ENCODE results near the gene LIN54. TPM values are rescaled to one million over a fixed set of nuclear protein-coding genes. Genes with fewer than 3 reads are reported as not detected.
"Not testable (repeated sequence)": the region's sequence is repeated elsewhere in the genome, so short reads cannot be mapped to it uniquely, and the experiment has no call there.

Gene LIN54
- total RNA-seq, 2 experiments from 2014 or later = 39.1 to 48.1 TPM

DNA sequence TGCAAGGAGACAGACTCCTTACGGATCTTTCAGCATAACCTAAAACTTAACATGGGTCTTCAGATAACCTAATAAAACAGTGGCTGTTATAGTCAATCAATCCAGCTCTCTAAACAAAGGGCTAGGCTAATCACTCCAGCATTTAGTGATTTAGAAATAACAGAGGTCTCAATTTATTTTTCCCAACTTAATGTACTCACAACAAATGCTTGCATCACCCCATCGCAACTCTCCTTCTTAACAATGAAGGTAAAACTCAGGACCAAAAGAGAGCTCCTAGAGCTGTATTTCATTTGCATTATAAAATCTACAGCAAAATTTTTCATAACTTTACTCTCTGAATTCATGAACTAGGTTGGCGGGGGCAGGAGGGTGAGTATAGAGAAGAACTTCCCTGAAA is 1.1 kb downstream of the LIN54 start:
- no peak for DNase-seq
- Mint-ChIP-seq H3K4me3 (peak overlapping the region; percentile 96), H3K27ac (peak overlapping the region; percentile 94), H3K36me3 (ENCODE audit: low read depth) (peaks cover 18% of the 10 kb centered on the region), H3K4me1 (peaks cover 49% of the 10 kb centered on the region), H3K9me3 (no peaks in the 10 kb centered on the region), H3K27me3 (no peaks in the 10 kb centered on the region)
- CTCF ChIA-PET = interaction anchor here (0.6 kb wide), 1 partner anchor 222 kb away, joined by 3 read pairs; no protein-coding TSS in a partner anchor
- POLR2A ChIA-PET = interaction anchor here (0.9 kb wide), 1 partner anchor 10 kb away, joined by 5 read pairs; no protein-coding TSS in a partner anchor

DNA sequence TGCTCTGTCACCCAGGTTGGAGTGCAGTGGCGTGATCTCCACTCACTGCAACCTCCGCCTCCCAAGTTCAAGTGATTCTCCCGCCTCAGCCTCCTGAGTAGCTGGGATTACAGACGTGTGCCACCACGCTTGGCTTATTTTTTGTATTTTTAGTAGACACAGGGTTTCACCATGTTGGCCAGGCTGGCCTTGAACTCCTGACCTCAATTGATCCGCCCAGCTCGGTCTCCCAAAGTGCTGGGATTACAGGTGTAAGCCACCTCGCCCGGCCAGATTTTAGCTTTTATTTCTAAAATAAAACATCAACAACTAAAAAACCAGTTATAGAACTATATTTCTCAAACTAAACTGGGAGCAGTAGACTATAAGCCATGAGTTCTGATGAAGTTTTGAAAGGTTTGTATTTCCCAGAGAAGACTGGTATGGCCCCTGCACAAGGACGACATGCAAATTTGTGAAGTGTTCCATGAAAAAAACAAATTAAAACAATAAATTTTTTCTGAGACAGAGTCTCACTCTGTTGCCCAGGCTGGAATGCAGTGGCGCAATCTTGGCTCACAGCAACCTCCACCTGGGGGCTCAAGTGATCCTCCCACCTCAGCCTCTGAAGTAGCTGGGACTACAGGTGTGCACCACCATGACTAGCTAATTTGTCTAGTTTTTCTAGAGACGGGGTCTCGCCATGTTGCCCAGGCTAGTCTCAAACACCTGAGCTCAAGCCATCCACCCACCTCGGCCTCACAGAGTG is 7.4 kb downstream of the LIN54 start:
- POLR2A ChIA-PET, H3K27me3 Mint-ChIP-seq, H3K4me3 Mint-ChIP-seq, DNase-seq, H3K27ac Mint-ChIP-seq, H3K9me3 Mint-ChIP-seq: not testable (repeated sequence)
- Mint-ChIP-seq H3K4me1 (peaks cover 30% of the 10 kb centered on the region), H3K36me3 (ENCODE audit: low read depth) (peaks cover 29% of the 10 kb centered on the region)
- CTCF ChIA-PET = interaction anchor here (0.8 to 1.3 kb wide), 3 partner anchors 10 to 103 kb away, joined by 3 to 5 read pairs (median 3); no protein-coding TSS in a partner anchor

DNA sequence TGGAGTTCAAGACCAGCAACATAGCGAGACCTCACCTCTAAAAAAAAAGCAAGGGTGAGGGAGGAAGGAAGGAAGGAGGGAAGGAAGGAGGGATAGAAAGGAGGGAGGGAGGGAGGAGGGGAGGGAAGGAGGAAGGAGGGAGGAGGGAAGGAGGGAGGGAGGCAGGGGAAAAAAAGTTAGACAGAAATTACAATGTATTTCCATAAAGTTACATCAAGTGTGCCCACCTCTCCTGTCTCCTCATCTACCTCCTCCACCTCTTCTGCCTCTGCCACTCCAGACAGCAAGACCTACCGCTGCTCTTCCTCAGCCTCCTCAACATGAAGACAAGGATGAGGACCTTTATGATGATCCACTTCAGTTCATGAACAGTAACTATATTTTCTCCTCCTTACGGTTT is 8.3 kb downstream of the LIN54 start:
- CTCF ChIA-PET = interaction anchor here (0.7 to 1.1 kb wide), 3 partner anchors 30 to 718 kb away, joined by 3 read pairs; no protein-coding TSS in a partner anchor

DNA sequence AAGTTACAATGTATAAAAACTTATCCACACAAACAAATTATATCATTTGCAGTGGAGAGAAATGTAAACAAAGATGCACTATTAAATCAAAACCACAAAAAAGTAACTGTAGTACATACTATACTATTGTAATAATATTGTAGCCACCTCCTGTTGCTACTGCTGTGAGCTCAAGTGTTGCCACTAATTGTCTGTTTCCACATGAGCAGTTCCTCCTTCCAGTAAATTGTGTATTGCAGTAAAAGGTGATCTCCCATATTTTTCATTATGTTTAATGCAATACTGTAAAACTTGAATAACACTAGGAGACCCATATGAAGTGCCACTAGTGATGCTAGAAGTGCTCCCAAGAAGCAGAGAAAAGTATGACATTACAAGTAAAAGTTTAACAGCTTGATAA is 11.7 kb downstream of the LIN54 start:
- CTCF ChIA-PET = interaction anchor here (1.1 to 1.2 kb wide), 2 partner anchors 25 to 26 kb away, joined by 3 to 4 read pairs; no protein-coding TSS in a partner anchor

More for the DNA sequence above, 8.3 kb downstream of the LIN54 start:
- no peak for DNase-seq
- H3K36me3 Mint-ChIP-seq (ENCODE audit: low read depth) = peaks cover 24% of the 10 kb centered on the region
- no peak overlapping the region for H3K4me3 Mint-ChIP-seq
- POLR2A ChIA-PET = no interaction called here
- H3K4me1 Mint-ChIP-seq = peaks cover 21% of the 10 kb centered on the region
- H3K27me3 Mint-ChIP-seq = no peaks in the 10 kb centered on the region
- H3K27ac Mint-ChIP-seq = no peak overlapping the region
- no peaks in the 10 kb centered on the region for H3K9me3 Mint-ChIP-seq

DNA sequence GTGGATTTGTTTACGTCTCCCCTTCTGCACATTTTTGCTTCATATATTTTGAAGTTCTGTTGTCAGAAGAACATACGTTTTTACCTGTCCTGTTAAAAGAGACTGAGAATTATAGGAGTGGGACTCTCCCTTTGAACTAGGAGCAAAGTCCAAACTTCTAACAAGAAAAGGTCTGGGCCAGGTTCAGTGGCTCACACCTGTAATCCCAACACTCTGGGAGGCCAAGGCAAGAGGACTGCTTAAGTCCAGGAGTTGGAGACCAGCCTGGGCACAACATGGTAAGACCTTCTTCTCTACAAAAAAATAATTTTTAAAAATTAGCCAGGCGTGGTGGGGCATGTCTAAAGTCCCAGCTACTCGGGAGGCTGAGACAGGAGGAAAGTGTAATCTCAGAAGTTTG is 15.8 kb downstream of the LIN54 start:
- peaks cover 12% of the 10 kb centered on the region for H3K36me3 Mint-ChIP-seq (ENCODE audit: low read depth)
- CTCF ChIA-PET = interaction anchor here (0.5 to 2.3 kb wide), 2 partner anchors 11 to 12 kb away, joined by 3 to 5 read pairs; no protein-coding TSS in a partner anchor
- no peak for DNase-seq
- H3K4me3 Mint-ChIP-seq = no peak overlapping the region
- H3K27me3 Mint-ChIP-seq = no peaks in the 10 kb centered on the region
- POLR2A ChIA-PET = no interaction called here
- no peak overlapping the region for H3K27ac Mint-ChIP-seq
- no peaks in the 10 kb centered on the region for H3K9me3 Mint-ChIP-seq
- H3K4me1 Mint-ChIP-seq = peaks cover 28% of the 10 kb centered on the region

More for the DNA sequence above, 11.7 kb downstream of the LIN54 start:
- Mint-ChIP-seq H3K9me3 (no peaks in the 10 kb centered on the region), H3K4me3 (no peak overlapping the region), H3K27me3 (no peaks in the 10 kb centered on the region), H3K27ac (no peak overlapping the region), H3K4me1 (peaks cover 13% of the 10 kb centered on the region), H3K36me3 (ENCODE audit: low read depth) (peaks cover 23% of the 10 kb centered on the region)
- POLR2A ChIA-PET = no interaction called here
- no peak for DNase-seq

DNA sequence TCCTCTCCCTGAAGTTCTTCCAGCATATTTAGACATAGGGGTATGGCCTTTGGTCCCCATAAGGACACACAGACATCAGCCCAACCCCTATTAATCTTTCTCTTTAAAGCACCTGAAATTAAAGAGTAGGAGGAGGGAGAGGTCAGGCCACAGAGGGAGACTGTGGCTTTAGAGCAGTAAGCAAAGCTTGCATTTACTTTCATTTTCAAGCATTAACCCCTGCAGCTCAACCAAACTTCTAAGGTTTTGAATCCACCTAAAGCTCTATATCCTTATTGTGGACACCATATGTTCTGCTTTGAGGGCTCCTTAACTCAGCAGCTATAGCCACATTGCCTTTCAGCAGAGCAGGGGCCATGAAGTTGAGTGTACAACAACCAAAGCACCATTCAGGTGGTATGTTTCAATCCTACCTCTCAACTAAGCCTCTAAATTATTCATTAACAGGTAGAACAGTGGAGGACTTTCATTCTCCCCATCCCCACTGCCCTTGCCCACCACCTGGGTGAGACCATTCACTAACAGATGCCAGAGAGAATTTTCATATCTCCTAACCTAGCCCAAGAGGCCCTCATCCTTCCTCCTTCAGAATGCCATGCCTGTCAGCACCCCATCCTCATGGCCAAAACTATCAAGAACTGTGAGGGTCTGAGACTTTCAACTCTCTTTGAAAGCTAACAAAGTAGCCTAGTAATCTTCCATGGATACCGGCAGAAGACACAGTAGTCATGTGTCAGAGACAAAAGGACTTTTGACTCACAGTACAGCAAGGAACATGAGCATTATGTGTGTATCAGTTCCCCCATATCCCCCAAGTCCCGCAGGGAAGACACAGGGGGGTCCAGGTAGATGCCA is 20.8 kb downstream of the LIN54 start:
- peaks cover 35% of the 10 kb centered on the region for H3K4me1 Mint-ChIP-seq
- peak overlapping the region; percentile 94 for H3K27ac Mint-ChIP-seq
- H3K4me3 Mint-ChIP-seq = peak overlapping the region; percentile 40
- peak; percentile 63 for DNase-seq
- peaks cover 3% of the 10 kb centered on the region for H3K9me3 Mint-ChIP-seq
- CTCF ChIA-PET = interaction anchor here (0.6 to 2.1 kb wide), 4 partner anchors 11 to 28 kb away, joined by 3 to 6 read pairs (median 3); no protein-coding TSS in a partner anchor
- H3K27me3 Mint-ChIP-seq = no peaks in the 10 kb centered on the region
- H3K36me3 Mint-ChIP-seq (ENCODE audit: low read depth) = peaks cover 19% of the 10 kb centered on the region
- POLR2A ChIA-PET = interaction anchor here (0.6 kb wide), 1 partner anchor 23 kb away, joined by 3 read pairs; no protein-coding TSS in a partner anchor

DNA sequence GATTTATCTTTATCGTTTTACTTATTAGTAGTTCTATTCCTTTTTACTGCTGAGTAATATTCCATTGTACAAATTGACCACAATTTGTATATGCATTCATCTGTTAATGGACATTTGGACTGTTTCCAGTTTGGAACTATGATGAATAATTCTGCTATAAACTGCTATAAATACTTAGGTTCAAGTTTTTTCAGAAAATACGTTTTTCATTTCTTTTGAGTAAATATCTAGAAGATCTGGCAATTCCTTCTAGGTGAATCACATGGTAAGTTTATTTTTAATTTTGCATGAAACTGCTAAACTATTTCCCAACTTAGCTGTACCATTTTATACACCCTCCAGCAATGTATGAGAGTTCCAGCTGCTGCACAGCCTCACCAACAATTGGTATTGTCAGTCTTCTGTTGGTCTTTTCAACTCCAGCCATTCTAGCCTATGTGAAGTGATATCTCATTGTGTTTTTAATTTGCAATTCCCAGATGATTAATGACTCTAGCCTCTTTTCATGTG is 22.2 kb downstream of the LIN54 start:
- H3K27me3 Mint-ChIP-seq = no peaks in the 10 kb centered on the region

DNA sequence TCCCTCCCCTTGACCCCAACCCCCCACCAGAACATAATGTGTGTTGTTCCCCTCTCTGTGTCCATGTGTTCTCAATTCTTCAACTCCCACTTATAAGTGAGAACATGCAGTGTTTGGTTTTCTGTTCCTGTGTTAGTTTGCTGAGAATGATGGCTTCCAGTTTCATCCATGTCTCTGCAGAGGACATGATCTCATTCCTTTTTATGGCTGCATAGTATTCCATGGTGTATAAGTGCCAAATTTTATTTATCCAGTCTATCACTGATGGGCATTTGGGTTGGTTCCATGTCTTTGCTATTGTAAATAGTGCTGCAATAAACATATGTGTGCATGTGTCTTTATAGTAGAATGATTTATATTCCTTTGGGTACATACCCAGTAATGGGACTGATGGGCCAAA is 23.1 kb downstream of the LIN54 start:
- H3K4me3 Mint-ChIP-seq, DNase-seq, H3K9me3 Mint-ChIP-seq, POLR2A ChIA-PET, CTCF ChIA-PET, H3K27ac Mint-ChIP-seq, H3K27me3 Mint-ChIP-seq: not testable (repeated sequence)
- Mint-ChIP-seq H3K36me3 (ENCODE audit: low read depth) (peaks cover 29% of the 10 kb centered on the region), H3K4me1 (peaks cover 43% of the 10 kb centered on the region)

More for the DNA sequence above, 22.2 kb downstream of the LIN54 start:
- peak overlapping the region; percentile 25 for H3K27ac Mint-ChIP-seq
- POLR2A ChIA-PET = no interaction called here
- peaks cover 43% of the 10 kb centered on the region for H3K4me1 Mint-ChIP-seq
- no peak for DNase-seq
- H3K9me3 Mint-ChIP-seq = peaks cover 3% of the 10 kb centered on the region
- CTCF ChIA-PET = interaction anchor here (1.1 to 2.1 kb wide), 2 partner anchors 12 to 17 kb away, joined by 3 to 6 read pairs; no protein-coding TSS in a partner anchor
- H3K4me3 Mint-ChIP-seq = no peak overlapping the region
- peaks cover 28% of the 10 kb centered on the region for H3K36me3 Mint-ChIP-seq (ENCODE audit: low read depth)

DNA sequence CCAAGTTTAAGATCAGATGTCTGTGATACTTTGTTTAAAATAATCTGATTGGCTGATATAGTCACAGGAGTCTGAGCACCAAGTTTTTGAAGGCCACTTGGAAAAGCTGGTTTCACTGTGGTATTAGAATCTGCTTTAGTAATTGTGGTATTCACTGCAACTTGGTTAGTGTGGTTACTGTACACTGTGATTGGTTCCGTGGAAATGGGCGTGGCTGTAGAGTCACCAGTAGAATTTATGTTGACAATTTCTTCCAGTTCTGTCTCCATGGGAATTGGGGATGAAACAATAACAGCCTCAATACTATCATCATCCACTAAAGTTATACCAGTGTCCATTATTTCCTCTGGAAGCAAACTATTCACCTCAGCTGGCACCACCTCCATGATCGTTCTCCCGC is 26.2 kb downstream of the LIN54 start:
- POLR2A ChIA-PET = no interaction called here
- H3K36me3 Mint-ChIP-seq (ENCODE audit: low read depth) = peaks cover 39% of the 10 kb centered on the region
- no peak overlapping the region for H3K4me3 Mint-ChIP-seq
- H3K4me1 Mint-ChIP-seq = peaks cover 20% of the 10 kb centered on the region
- DNase-seq = peak; percentile 29
- H3K27me3 Mint-ChIP-seq = no peaks in the 10 kb centered on the region
- CTCF ChIA-PET = no interaction called here
- peaks cover 3% of the 10 kb centered on the region for H3K9me3 Mint-ChIP-seq
- H3K27ac Mint-ChIP-seq = no peak overlapping the region

DNA sequence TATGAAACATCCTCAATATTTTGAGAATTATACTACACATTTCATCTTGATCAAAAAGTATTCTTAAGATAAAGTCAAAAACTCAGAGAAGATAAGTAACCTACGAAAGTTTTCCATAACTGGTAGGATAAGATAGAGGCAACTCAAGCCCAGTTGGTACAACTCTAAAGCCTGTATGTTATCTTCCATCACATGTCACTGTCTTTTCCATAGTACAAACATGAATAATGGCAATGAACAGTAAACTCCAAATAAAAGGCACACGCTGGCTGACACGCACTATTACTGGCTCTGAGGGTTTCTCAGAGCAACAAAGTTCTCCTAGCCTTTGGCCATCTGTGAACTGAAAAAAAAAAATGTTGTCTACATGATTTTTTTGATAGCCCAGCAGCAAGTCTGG is 27.2 kb downstream of the LIN54 start:
- Mint-ChIP-seq H3K27me3 (no peaks in the 10 kb centered on the region), H3K4me1 (peaks cover 13% of the 10 kb centered on the region), H3K4me3 (no peak overlapping the region), H3K36me3 (ENCODE audit: low read depth) (peaks cover 33% of the 10 kb centered on the region), H3K9me3 (peaks cover 3% of the 10 kb centered on the region), H3K27ac (no peak overlapping the region)
- ChIA-PET POLR2A (no interaction called here), CTCF (interaction anchor here (0.9 kb wide), 1 partner anchor 12 kb away, joined by 3 read pairs; no protein-coding TSS in a partner anchor)
- no peak for DNase-seq

DNA sequence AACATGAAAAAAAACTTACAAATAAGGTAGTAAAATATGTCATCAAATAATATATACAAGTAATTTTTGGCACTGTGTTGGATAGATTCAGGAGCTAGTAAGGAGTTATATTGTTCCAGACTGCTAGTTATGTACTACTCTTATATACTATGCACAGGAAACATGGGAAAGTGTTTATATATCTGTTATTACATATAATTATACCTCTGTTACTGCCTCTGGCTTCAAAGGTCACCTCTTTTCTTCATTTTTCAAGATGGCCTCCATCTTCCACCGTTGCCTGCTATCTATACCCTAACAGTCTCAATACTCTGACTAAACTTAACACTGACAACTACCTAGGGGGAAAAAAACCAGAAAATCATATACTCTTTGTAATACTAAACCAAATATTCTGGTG is 29.5 kb downstream of the LIN54 start:
- ChIA-PET POLR2A (no interaction called here), CTCF (interaction anchor here (0.5 kb wide), 1 partner anchor 138 kb away, joined by 3 read pairs; no protein-coding TSS in a partner anchor)
- DNase-seq = no peak
- Mint-ChIP-seq H3K9me3 (no peaks in the 10 kb centered on the region), H3K27me3 (no peaks in the 10 kb centered on the region), H3K36me3 (ENCODE audit: low read depth) (peaks cover 39% of the 10 kb centered on the region), H3K27ac (no peak overlapping the region), H3K4me1 (peaks cover 11% of the 10 kb centered on the region), H3K4me3 (no peak overlapping the region)

DNA sequence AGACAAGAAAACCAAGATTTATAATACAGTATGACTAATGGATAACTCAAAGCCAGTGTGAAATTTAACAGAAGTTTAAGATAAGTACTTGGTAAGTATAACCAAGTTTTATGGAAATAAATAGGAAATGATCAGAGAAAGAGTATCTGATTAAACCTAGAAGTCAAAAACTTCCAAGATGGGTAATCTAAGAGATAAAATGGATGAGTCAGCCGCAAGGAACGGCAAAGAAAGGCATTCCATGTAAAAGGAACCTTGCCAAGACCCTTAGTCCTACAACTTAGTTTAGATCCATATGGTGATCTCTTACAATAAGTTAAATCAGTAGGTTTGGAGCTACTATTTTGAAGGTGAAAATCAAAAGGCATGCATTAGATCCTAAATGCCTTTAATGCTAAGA is 34.8 kb downstream of the LIN54 start:
- H3K4me3 Mint-ChIP-seq = no peak overlapping the region
- POLR2A ChIA-PET = no interaction called here
- no peak for DNase-seq
- H3K9me3 Mint-ChIP-seq = no peaks in the 10 kb centered on the region
- peaks cover 2% of the 10 kb centered on the region for H3K4me1 Mint-ChIP-seq
- CTCF ChIA-PET = interaction anchor here (1.4 kb wide), 1 partner anchor 9 kb away, joined by 3 read pairs; no protein-coding TSS in a partner anchor
- peaks cover 48% of the 10 kb centered on the region for H3K36me3 Mint-ChIP-seq (ENCODE audit: low read depth)
- H3K27me3 Mint-ChIP-seq = no peaks in the 10 kb centered on the region
- no peak overlapping the region for H3K27ac Mint-ChIP-seq
